Immature natural killer cell (primary cell): ENCODE results near the gene PKP2. TPM values are rescaled to one million over a fixed set of nuclear protein-coding genes. Genes with fewer than 3 reads are reported as not detected.

Experiments
- DNase-seq, 3 donors: peaks; one replicate each; pipeline ENCODE4 v3.0.0; 2022; ENCODE audit warnings: mixed read lengths in 1 of 3
- H3K27ac Mint-ChIP-seq, 6 donors: one replicate each; pipeline ENCODE4 v1.8.0; 2020; ENCODE audit warnings: mixed read lengths in 6 of 6, mild to moderate bottlenecking in 5 of 6, inconsistent platforms in 4 of 6, moderate library complexity in 3 of 6
- H3K27me3 Mint-ChIP-seq, 3 donors: one replicate each; pipeline ENCODE4 v1.8.0; 2020 to 2021; ENCODE audit warnings: low read depth in 3 of 3, mild to moderate bottlenecking in 3 of 3, mixed read lengths in 3 of 3, moderate library complexity in 3 of 3, inconsistent platforms in 1 of 3
- H3K36me3 Mint-ChIP-seq, 3 donors: one replicate each; pipeline ENCODE4 v1.8.0; 2020; ENCODE audit warnings: mixed read lengths in 3 of 3, inconsistent platforms in 2 of 3, mild to moderate bottlenecking in 2 of 3
- H3K4me1 Mint-ChIP-seq, 2 donors: one replicate each; pipeline ENCODE4 v1.8.0; 2020; ENCODE audit warnings: inconsistent platforms in 2 of 2, mild to moderate bottlenecking in 2 of 2, mixed read lengths in 2 of 2, moderate library complexity in 1 of 2
- H3K4me3 Mint-ChIP-seq, 5 donors: one replicate each; pipeline ENCODE4 v1.8.0; 2020; ENCODE audit warnings: mild to moderate bottlenecking in 5 of 5, mixed read lengths in 5 of 5, inconsistent platforms in 3 of 5, moderate library complexity in 3 of 5
- H3K9me3 Mint-ChIP-seq, 6 donors: one replicate each; pipeline ENCODE4 v1.8.0; 2020; ENCODE audit warnings: mild to moderate bottlenecking in 6 of 6, mixed read lengths in 6 of 6, inconsistent platforms in 4 of 6, moderate library complexity in 3 of 6
- polyA plus RNA-seq, 3 donors: library from polyadenylated mRNA; unstranded; fragments of 300-500 nt; fragmentation: Illumina TruSeq; gene quantifications; one replicate each; pipeline ENCODE4 v1.2.3, GENCODE V29; 2021

PKP2 gene
- polyA plus RNA-seq, 3 donors from 2014 or later: 0.21 to 0.34 TPM; not detected in 1

DNA sequence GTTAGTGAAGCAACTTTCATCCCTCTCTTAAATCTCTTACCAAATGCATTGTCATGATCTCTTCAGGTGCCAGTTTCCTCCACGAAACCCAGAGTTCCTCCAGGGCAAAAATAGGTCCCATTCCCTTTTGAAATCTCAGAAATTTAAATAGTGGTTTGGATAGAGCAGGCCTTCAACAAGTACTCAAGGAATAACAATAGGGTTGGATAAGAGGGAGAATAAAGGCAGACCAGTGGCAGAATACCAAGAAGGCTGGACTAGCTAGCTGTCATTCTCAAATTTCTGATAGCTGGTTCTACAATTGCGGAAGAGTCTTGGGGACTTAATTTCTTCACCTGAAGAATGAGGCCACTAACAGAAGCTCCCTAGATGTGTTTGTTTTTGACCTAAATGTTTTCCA is 62.5 kb downstream of the PKP2 start:
- Mint-ChIP-seq H3K4me3 (no peak overlapping the region), H3K4me1 (no peaks in the 10 kb centered on the region), H3K27me3 (peaks cover 0 to 2% (median 2%) of the 10 kb centered on the region in 3 donors), H3K9me3 (no peaks in the 10 kb centered on the region), H3K27ac (no peak overlapping the region), H3K36me3 (no peaks in the 10 kb centered on the region)
- DNase-seq: no peak

- Mint-ChIP-seq H3K36me3 (no peaks in the 10 kb centered on the region), H3K4me3 (no peak overlapping the region), H3K27ac (no peak overlapping the region), H3K4me1 (no peaks in the 10 kb centered on the region), H3K27me3 (no peaks in the 10 kb centered on the region), H3K9me3 (no peaks in the 10 kb centered on the region)
- no peak for DNase-seq
These were observed 68.0 kb downstream of the PKP2 start for GRCh38 chr12:32828552-32828951.

- no peak overlapping the region for H3K4me3 Mint-ChIP-seq
- DNase-seq: no peak
- H3K27me3 Mint-ChIP-seq: no peaks in the 10 kb centered on the region
- no peaks in the 10 kb centered on the region for H3K36me3 Mint-ChIP-seq
- H3K9me3 Mint-ChIP-seq: no peaks in the 10 kb centered on the region
- H3K4me1 Mint-ChIP-seq: no peaks in the 10 kb centered on the region
- no peak overlapping the region for H3K27ac Mint-ChIP-seq
These were observed 68.5 kb downstream of the PKP2 start for GRCh38 chr12:32828120-32828519.

DNA sequence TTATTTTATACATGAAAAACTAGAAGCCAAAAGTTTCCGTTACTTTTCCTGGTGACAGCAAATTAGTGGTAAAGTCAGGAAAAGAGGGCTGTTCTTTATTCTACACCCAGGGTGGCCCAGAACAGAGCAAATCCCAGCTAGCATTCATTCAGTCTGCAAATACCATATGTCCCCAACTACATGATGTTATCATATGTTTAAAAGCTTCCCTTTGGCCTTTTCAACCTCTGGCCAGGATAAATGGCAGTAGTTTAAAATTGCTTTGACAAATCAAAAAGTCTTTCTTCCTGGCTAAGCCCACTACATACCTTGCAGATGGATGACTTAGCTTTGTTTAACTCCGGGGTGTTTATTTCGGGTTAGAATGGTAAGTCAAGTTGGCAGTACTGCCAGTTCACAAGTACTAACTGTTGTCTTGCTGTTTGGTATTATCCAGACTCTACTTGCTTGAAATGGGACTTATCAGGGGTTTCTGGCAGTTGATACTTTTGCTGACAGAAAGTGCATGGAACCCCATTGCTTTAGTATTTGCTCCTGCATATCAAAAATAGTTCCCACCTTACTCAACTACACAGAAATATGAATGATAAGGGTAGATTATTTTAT is 69.7 kb downstream of the PKP2 start:
- H3K27me3 Mint-ChIP-seq: peaks cover 0 to 3% (median 0%) of the 10 kb centered on the region in 3 donors
- H3K4me3 Mint-ChIP-seq: no peak overlapping the region
- H3K27ac Mint-ChIP-seq: no peak overlapping the region
- H3K36me3 Mint-ChIP-seq: no peaks in the 10 kb centered on the region
- H3K4me1 Mint-ChIP-seq: no peaks in the 10 kb centered on the region
- H3K9me3 Mint-ChIP-seq: no peaks in the 10 kb centered on the region
- DNase-seq: no peak

GRCh38 chr12:32824596-32824995 is 72.0 kb downstream of the PKP2 start:
- Mint-ChIP-seq H3K4me1 (no peaks in the 10 kb centered on the region), H3K9me3 (peaks cover 0 to 1% (median 0%) of the 10 kb centered on the region in 6 donors), H3K4me3 (no peak overlapping the region), H3K27ac (no peak overlapping the region), H3K36me3 (no peaks in the 10 kb centered on the region), H3K27me3 (peaks cover 0 to 3% (median 0%) of the 10 kb centered on the region in 3 donors)
- no peak for DNase-seq

DNA sequence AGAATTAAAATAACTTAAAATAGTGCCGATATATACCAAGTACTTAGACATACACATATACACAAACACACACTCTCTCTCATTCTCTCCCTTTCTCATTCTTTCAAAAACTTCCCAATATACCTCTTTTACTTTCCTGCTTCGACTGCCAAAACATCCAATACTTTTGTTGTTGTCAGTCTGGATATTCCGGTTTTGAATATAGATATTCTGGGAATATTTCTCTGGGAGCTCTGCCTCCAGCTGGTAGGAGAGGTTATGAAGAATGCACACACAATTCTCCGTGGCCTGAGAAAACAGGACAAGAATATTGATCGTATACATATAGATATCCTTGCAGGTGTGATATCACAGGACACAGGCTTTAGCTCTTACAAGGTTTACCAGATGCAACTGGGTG is 74.2 kb downstream of the PKP2 start:
- H3K4me1 Mint-ChIP-seq: no peaks in the 10 kb centered on the region
- peaks cover 0 to 1% (median 0%) of the 10 kb centered on the region in 6 donors for H3K9me3 Mint-ChIP-seq
- H3K27ac Mint-ChIP-seq: no peak overlapping the region
- no peaks in the 10 kb centered on the region for H3K36me3 Mint-ChIP-seq
- peaks cover 0 to 5% (median 0%) of the 10 kb centered on the region in 3 donors for H3K27me3 Mint-ChIP-seq
- no peak for DNase-seq
- no peak overlapping the region for H3K4me3 Mint-ChIP-seq

GRCh38 chr12:32821710-32822109 is 74.9 kb downstream of the PKP2 start:
- H3K27me3 Mint-ChIP-seq: peaks cover 0 to 5% (median 0%) of the 10 kb centered on the region in 3 donors

DNA sequence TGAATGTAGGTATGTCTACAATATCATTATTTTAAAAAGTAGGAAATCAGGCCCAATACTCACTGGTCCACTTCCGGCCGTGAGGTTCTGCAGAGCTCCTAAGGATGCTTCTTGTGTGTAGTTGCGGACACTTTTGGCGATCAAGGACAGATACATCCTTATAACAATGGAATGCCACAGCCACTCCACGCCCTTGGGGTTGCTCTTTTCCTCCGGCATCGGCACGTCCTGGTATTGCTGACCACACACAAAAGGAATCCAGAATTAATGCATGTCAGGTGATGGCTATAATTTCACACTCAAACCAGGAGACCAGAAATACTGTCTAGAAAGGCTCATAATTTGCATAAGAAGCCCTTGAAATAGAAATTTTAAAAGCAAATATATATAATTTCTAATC is 75.3 kb downstream of the PKP2 start:
- Mint-ChIP-seq H3K4me1 (no peaks in the 10 kb centered on the region), H3K36me3 (no peaks in the 10 kb centered on the region), H3K27ac (no peak overlapping the region), H3K4me3 (no peak overlapping the region), H3K9me3 (peaks cover 0 to 1% (median 0%) of the 10 kb centered on the region in 6 donors), H3K27me3 (peaks cover 0 to 5% (median 0%) of the 10 kb centered on the region in 3 donors)
- DNase-seq: no peak

More at GRCh38 chr12:32821710-32822109, 74.9 kb downstream of the PKP2 start:
- no peak for DNase-seq
- H3K4me1 Mint-ChIP-seq: no peaks in the 10 kb centered on the region
- no peaks in the 10 kb centered on the region for H3K36me3 Mint-ChIP-seq
- H3K4me3 Mint-ChIP-seq: no peak overlapping the region
- peaks cover 0 to 1% (median 0%) of the 10 kb centered on the region in 6 donors for H3K9me3 Mint-ChIP-seq
- H3K27ac Mint-ChIP-seq: no peak overlapping the region

DNA sequence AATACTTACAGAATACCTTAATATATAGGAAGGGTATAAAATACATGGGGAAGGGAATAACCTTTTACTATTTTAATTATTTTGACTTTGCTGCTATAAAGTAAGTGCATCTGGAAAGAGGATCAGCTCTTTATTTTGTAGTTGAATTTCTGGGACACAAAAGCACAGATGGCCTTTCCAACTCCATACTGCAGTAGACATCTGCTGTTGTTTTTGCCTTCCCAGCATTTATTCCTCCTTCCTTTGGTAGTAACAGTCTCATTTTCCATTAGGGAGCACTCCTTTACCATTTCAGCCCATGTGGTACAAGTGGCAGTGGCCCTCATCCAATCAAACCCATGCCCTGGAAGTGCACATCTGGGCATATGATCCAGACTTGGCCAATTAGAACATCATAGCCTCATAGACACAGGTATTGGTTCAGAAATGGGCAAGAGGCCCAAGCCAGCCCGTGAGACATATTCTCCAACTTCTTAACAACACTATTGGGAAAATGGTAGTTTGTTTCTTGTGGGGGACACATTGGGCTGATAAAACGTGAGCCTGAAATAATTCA is 76.1 kb downstream of the PKP2 start:
- Mint-ChIP-seq H3K9me3 (peaks cover 0 to 1% (median 0%) of the 10 kb centered on the region in 6 donors), H3K27ac (no peak overlapping the region), H3K36me3 (no peaks in the 10 kb centered on the region), H3K27me3 (peaks cover 0 to 5% (median 0%) of the 10 kb centered on the region in 3 donors), H3K4me1 (no peaks in the 10 kb centered on the region), H3K4me3 (no peak overlapping the region)
- DNase-seq: no peak

DNA sequence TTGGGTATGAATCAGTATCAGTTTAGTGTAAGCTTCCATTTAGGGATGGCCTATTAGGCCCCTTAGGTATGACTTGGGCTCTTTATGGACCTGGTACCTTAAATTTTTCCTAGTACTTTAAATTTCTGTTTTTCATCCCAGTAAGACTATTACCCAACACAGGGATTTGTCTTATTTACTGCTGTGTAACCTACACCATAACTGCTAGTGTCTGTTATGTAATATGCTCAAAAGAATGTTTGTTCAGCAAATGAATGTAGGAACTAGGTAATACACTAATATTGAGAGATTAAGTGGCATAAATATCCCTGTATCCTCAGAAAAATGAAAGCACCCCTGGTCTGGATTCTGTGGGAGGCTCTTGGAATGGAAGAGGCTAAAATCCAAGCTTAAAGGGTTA is 77.2 kb downstream of the PKP2 start:
- H3K4me1 Mint-ChIP-seq: no peaks in the 10 kb centered on the region
- no peak overlapping the region for H3K27ac Mint-ChIP-seq
- H3K36me3 Mint-ChIP-seq: no peaks in the 10 kb centered on the region
- H3K4me3 Mint-ChIP-seq: no peak overlapping the region
- peaks cover 0 to 1% (median 0%) of the 10 kb centered on the region in 6 donors for H3K9me3 Mint-ChIP-seq
- H3K27me3 Mint-ChIP-seq: peaks cover 0 to 5% (median 0%) of the 10 kb centered on the region in 3 donors
- DNase-seq: no peak

- H3K27ac Mint-ChIP-seq: no peak overlapping the region
- no peak for DNase-seq
- no peaks in the 10 kb centered on the region for H3K4me1 Mint-ChIP-seq
- H3K9me3 Mint-ChIP-seq: peaks cover 0 to 6% (median 0%) of the 10 kb centered on the region in 6 donors
- H3K27me3 Mint-ChIP-seq: peaks cover 2 to 9% (median 3%) of the 10 kb centered on the region in 3 donors
- no peak overlapping the region for H3K4me3 Mint-ChIP-seq
- no peaks in the 10 kb centered on the region for H3K36me3 Mint-ChIP-seq
These were observed 84.7 kb downstream of the PKP2 start for GRCh38 chr12:32811686-32812392.

DNA sequence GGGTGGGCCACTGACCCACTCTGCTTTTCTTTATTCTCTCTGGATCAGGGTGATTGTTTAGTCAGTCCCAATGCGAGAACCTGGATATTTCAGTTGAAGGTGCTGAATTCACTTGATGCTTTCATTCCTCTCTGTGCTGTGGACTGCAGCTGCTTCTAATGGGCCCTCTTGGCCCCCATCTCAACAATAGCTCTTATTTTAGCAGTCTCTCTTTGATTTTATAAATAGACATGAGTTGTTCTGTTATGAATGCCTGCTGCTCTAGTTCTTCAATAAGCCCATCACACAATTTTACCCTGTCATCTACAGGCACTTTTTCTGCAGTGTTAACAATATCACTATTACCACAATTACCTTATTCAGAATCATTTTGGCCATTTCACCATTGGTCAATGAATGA is 86.7 kb downstream of the PKP2 start:
- Mint-ChIP-seq H3K4me1 (no peaks in the 10 kb centered on the region), H3K27ac (no peak overlapping the region), H3K4me3 (no peak overlapping the region), H3K27me3 (peaks cover 2 to 9% (median 7%) of the 10 kb centered on the region in 3 donors), H3K36me3 (no peaks in the 10 kb centered on the region), H3K9me3 (peaks cover 0 to 20% (median 0%) of the 10 kb centered on the region in 6 donors)
- DNase-seq: no peak

DNA sequence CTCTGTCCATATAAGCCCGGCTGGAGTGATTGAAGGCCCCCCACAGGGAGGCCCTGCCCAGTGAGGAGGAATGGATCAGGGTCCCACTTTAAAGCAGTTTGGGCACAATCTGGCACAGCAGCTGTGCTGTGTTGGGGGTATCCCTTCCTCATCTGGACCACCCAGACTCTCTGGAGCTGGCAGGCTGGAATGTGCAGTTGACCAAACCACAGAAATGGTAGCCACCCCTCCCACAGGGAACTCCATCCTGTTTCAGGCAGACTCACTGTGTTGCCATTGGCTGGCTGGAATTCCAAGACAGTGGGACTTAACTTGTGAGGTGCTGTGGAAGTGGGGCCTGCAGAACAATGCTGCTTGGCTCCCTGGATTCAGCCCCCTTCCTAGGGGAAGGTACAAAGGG is 87.4 kb downstream of the PKP2 start:
- DNase-seq: no peak
- peaks cover 2 to 9% (median 7%) of the 10 kb centered on the region in 3 donors for H3K27me3 Mint-ChIP-seq
- no peak overlapping the region for H3K4me3 Mint-ChIP-seq
- no peaks in the 10 kb centered on the region for H3K4me1 Mint-ChIP-seq
- no peak overlapping the region for H3K27ac Mint-ChIP-seq
- peaks cover 0 to 20% (median 0%) of the 10 kb centered on the region in 6 donors for H3K9me3 Mint-ChIP-seq
- no peaks in the 10 kb centered on the region for H3K36me3 Mint-ChIP-seq

GRCh38 chr12:32804301-32804700 is 92.3 kb downstream of the PKP2 start:
- H3K4me3 Mint-ChIP-seq: no peak overlapping the region
- no peaks in the 10 kb centered on the region for H3K4me1 Mint-ChIP-seq
- no peak for DNase-seq
- no peaks in the 10 kb centered on the region for H3K36me3 Mint-ChIP-seq
- peaks cover 0 to 15% (median 0%) of the 10 kb centered on the region in 6 donors for H3K9me3 Mint-ChIP-seq
- peaks cover 0 to 5% (median 0%) of the 10 kb centered on the region in 3 donors for H3K27me3 Mint-ChIP-seq
- H3K27ac Mint-ChIP-seq: no peak overlapping the region
